ENCODE measurements around the gene GAK. TPM values are rescaled to one million over a fixed set of nuclear protein-coding genes. Genes with fewer than 3 reads are reported as not detected.
A peak's percentile ranks its signal among the peaks of the same experiment; 100 is the strongest.

Gene GAK
- total and polyA plus RNA-seq, 8 donors: 47.5 to 226 (median 64.8) TPM

DNA sequence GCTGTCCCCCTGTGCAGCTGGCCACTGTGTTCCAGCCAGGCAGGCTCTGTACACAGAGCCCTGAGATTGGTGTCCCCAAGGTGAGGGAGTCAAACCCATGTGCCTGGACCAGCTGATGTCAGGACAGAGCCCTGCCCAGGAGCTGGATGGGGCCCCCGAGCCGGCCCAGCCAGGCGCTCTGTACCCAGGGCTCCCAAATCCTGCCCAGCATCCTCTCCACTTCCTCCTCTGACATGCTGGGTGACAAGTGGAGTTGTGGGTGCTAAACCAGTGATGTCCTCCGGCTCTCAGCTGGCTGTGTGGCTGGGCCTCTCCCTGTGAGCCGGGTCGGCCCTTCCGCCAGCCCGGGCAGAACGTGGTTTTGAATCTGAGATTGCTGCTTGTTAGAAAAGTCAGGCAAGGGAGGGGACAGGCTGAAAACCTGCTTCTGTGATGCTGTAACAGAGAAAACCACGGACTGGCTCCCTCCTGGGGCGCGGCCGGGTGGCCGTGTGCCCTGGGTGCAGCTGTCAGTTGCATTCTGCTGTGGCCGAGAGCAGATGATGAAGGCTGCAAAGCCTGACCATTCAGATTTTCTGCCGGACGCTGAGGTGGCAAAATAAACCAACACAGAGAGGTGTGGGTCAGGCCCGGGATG lies 98.3 kb downstream of the GAK start:
- WGBS, 2 donors: 71 to 89% methylated on average over 18 of the region's 18 CpGs
- intact Hi-C loops (cut with DNase I): no loop called here
- no peak for ATAC-seq
- H3K4me3 ChIP-seq: no peak overlapping the region
- no peak overlapping the region for H3K27ac ChIP-seq
- DNase-seq: peak in 1 of 6 donors; percentile 42
- H3K27me3 ChIP-seq: no peaks in the 10 kb centered on the region
- TF ChIP-seq, protein P1, sequence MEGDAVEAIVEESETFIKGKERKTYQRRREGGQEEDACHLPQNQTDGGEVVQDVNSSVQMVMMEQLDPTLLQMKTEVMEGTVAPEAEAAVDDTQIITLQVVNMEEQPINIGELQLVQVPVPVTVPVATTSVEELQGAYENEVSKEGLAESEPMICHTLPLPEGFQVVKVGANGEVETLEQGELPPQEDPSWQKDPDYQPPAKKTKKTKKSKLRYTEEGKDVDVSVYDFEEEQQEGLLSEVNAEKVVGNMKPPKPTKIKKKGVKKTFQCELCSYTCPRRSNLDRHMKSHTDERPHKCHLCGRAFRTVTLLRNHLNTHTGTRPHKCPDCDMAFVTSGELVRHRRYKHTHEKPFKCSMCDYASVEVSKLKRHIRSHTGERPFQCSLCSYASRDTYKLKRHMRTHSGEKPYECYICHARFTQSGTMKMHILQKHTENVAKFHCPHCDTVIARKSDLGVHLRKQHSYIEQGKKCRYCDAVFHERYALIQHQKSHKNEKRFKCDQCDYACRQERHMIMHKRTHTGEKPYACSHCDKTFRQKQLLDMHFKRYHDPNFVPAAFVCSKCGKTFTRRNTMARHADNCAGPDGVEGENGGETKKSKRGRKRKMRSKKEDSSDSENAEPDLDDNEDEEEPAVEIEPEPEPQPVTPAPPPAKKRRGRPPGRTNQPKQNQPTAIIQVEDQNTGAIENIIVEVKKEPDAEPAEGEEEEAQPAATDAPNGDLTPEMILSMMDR (IDR thresholded peaks at IDR 0.05): no peak
- FAIRE-seq: no peak
- no peaks in the 10 kb centered on the region for H3K36me3 ChIP-seq
- H3K4me1 ChIP-seq: peaks cover 7 to 14% (median 7%) of the 10 kb centered on the region in 3 donors
- peaks cover 0 to 3% (median 0%) of the 10 kb centered on the region in 4 donors for H3K9me3 ChIP-seq

DNA sequence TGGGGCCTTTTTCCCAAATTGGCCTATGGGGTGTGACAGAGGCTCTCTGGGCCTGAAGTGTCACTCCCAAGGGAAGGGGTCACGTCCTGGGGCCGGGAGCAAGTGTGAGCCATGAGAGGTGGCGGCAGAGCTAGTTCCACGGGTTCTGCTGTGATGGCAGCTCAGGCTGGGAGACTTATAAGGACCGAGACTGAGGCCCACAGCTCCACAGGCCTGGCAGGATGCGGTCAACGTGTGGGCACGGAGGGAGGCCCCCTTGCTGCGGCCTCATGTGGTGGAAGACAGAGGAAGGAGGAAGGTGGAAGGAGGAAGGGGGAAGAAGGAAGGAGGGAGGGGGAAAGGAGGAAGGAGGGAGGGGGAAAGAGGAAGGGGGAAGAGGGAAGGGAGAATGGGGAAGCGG lies 99.0 kb downstream of the GAK start:
- Histone ChIP-seq H3K4me1 (peaks cover 7 to 14% (median 7%) of the 10 kb centered on the region in 3 donors), H3K27me3 (no peaks in the 10 kb centered on the region), H3K4me3 (no peak overlapping the region), H3K27ac (no peak overlapping the region), H3K36me3 (no peaks in the 10 kb centered on the region), H3K9me3 (peaks cover 0 to 3% (median 0%) of the 10 kb centered on the region in 4 donors)
- DNase-seq (peak in 1 of 6 donors; percentile 49), ATAC-seq (no peak), FAIRE-seq (no peak)
- WGBS, 2 donors: 72 to 77% methylated on average over 10 of the region's 10 CpGs
- TF ChIP-seq, protein P1 (IDR thresholded peaks at IDR 0.05): no peak
- intact Hi-C loops (cut with DNase I): no loop called here

DNA sequence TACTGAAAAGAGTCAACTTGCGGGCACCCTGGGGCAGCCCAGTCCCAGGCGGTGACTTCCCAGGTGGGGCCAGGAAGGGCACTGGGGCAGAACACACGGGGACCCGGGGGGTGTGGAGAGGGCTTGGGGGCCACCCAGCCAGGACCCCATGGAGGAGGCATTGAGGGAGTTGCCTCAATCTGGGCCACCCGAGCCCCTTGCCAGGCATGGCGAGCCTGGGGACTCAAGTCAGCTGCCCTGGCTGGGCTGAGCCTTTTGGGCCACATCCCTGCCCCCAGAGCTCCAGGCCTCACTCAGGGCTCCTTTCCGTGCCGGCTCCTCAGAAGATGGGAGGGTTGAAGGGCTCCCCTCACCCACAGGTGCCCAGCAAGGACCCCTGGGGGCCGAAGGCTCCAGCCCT lies 99.6 kb downstream of the GAK start:
- Histone ChIP-seq H3K27ac (no peak overlapping the region), H3K36me3 (no peaks in the 10 kb centered on the region), H3K27me3 (no peaks in the 10 kb centered on the region), H3K4me1 (peaks cover 7 to 14% (median 7%) of the 10 kb centered on the region in 3 donors), H3K9me3 (no peaks in the 10 kb centered on the region), H3K4me3 (no peak overlapping the region)
- TF ChIP-seq, protein P1 (IDR thresholded peaks at IDR 0.05): no peak
- DNase-seq (peak in 2 of 6 donors; percentile 48 to 68), ATAC-seq (no peak), FAIRE-seq (no peak)
- intact Hi-C loops (cut with DNase I): no loop called here
- 94 to 97% methylated on average over 7 to 9 of the region's 9 CpGs for WGBS, 2 donors

DNA sequence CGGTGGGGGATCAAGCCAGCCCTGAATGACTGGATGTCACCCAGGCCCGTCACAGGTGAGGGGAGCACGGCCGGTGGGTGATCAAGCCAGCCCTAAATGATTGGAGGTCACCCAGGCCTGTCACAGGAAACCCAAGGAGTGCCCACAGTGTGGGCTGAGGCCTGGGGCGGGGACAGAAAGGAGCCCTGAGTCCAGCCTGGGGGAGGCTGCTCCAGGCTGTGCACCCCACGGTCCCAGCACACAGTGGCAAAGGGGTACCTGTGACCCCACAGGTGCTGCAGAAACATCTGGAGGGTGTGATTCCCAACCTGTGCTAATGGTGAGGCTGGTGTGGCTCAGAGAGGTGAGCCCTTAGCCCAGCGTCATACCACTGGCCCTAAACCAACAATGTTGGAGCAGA lies 100.0 kb downstream of the GAK start:
- no peak overlapping the region for H3K27ac ChIP-seq
- TF ChIP-seq, protein P1 (IDR thresholded peaks at IDR 0.05): no peak
- 96 to 97% methylated on average over 6 to 7 of the region's 7 CpGs for WGBS, 2 donors
- ATAC-seq (no peak), FAIRE-seq (no peak), DNase-seq (peak in 1 of 6 donors; percentile 27)
- intact Hi-C loops (cut with DNase I): no loop called here
- H3K9me3 ChIP-seq: no peaks in the 10 kb centered on the region
- peaks cover 7 to 14% (median 7%) of the 10 kb centered on the region in 3 donors for H3K4me1 ChIP-seq
- no peak overlapping the region for H3K4me3 ChIP-seq
- H3K27me3 ChIP-seq: no peaks in the 10 kb centered on the region
- H3K36me3 ChIP-seq: no peaks in the 10 kb centered on the region

DNA sequence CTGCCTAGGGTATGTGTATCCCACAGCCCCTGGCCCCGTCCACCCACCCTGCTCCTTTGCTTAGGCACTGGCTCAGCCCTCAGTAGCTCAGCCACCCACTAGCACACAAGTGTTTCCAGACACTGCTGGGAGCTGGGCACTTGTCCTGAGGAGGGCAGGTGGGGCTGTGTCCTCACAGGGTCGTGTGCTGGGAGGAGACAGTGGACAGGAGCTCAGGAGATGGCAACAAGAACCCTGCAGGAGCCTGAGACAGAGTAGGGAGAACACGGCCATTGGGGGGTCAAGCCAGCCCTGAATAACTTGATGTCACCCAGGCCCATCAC lies 100.7 kb downstream of the GAK start:
- H3K4me3 ChIP-seq: no peak overlapping the region
- no peaks in the 10 kb centered on the region for H3K27me3 ChIP-seq
- no peak for FAIRE-seq
- no peaks in the 10 kb centered on the region for H3K36me3 ChIP-seq
- intact Hi-C loops (cut with DNase I): no loop called here
- DNase-seq: no peak
- H3K4me1 ChIP-seq: peaks cover 6 to 9% (median 7%) of the 10 kb centered on the region in 3 donors
- H3K9me3 ChIP-seq: no peaks in the 10 kb centered on the region
- H3K27ac ChIP-seq: no peak overlapping the region
- 65 to 84% methylated on average over 3 of the region's 3 CpGs for WGBS, 2 donors
- no peak for ATAC-seq
- TF ChIP-seq, protein P1 (IDR thresholded peaks at IDR 0.05): no peak

Measured in pancreas (tissue), 10 donors.